GM23338 (cell line): Measurements from ENCODE around the gene KCNMB2. TPM values are rescaled to one million over a fixed set of nuclear protein-coding genes. Genes with fewer than 3 reads are reported as not detected.

Experiments
- ATAC-seq: fragments of 200-7000 bp; cut with Tn5 transposase; 3 replicates; pipeline ENCODE4 v1.9.1; 2020
- DNase-seq: peaks from one replicate; pipeline ENCODE4 v3.0.0-alpha.2; 2015; ENCODE audit warnings: low spot score
- H2AFZ ChIP-seq: fragments of 200-600 bp; sonication (generic); 2 replicates; pipeline ENCODE4 v1.8.0; 2016; ENCODE audit warnings: antibody characterized with exemption, mild to moderate bottlenecking, moderate library complexity
- H3F3A ChIP-seq: fragments of 200-600 bp; sonication (generic); replicated peaks from 2 replicates; pipeline ENCODE4 v1.8.0; 2017; ENCODE audit warnings: antibody characterized with exemption, mixed run types, low read depth
- H3K27ac ChIP-seq: fragments of 200-600 bp; sonication (generic); 2 replicates; pipeline ENCODE4 v1.6.1; 2016; ENCODE audit warnings: low read depth
- H3K27me3 ChIP-seq: fragments of 200-600 bp; sonication (generic); 2 replicates; pipeline ENCODE4 v1.8.0; 2016; ENCODE audit warnings: mild to moderate bottlenecking, mixed run types, moderate library complexity; ENCODE audit not compliant: insufficient read depth
- H3K36me3 ChIP-seq: fragments of 200-600 bp; sonication (generic); 2 replicates; pipeline ENCODE4 v1.8.0; 2016; ENCODE audit warnings: mild to moderate bottlenecking; ENCODE audit not compliant: insufficient read depth
- H3K4me1 ChIP-seq: fragments of 200-600 bp; sonication (generic); 2 replicates; pipeline ENCODE4 v1.8.0; 2016; ENCODE audit warnings: mild to moderate bottlenecking, moderate library complexity; ENCODE audit not compliant: insufficient read depth
- H3K4me2 ChIP-seq: fragments of 200-600 bp; sonication (generic); 2 replicates; pipeline ENCODE4 v1.7.1; 2017; ENCODE audit warnings: mixed run types
- H3K4me3 ChIP-seq: fragments of 200-600 bp; sonication (generic); 2 replicates; pipeline ENCODE4 v1.6.1; 2016; ENCODE audit warnings: mixed run types
- H3K79me2 ChIP-seq: fragments of 200-600 bp; sonication (generic); replicated peaks from 2 replicates; pipeline ENCODE4 v1.8.0; 2017; ENCODE audit warnings: mild to moderate bottlenecking; ENCODE audit not compliant: insufficient read depth
- H3K9me2 ChIP-seq: fragments of 200-600 bp; sonication (generic); 2 replicates; pipeline ENCODE4 v1.8.0; 2017; ENCODE audit not compliant: insufficient read depth
- H4K20me1 ChIP-seq: fragments of 200-600 bp; sonication (generic); replicated peaks from 2 replicates; pipeline ENCODE4 v1.8.0; 2017; ENCODE audit warnings: mild to moderate bottlenecking; ENCODE audit not compliant: insufficient read depth
- H3K27ac Mint-ChIP-seq: 2 replicates; pipeline ENCODE4 v1.8.0; 2020; ENCODE audit warnings: inconsistent platforms, mild to moderate bottlenecking, moderate library complexity, mixed read lengths
- H3K27me3 Mint-ChIP-seq: 3 replicates; pipeline ENCODE4 v1.8.0; 2022; ENCODE audit warnings: low read depth, mild to moderate bottlenecking, moderate library complexity, mixed read lengths, inconsistent platforms; ENCODE audit not compliant: insufficient read depth, poor library complexity
- H3K36me3 Mint-ChIP-seq: 3 replicates; pipeline ENCODE4 v1.8.0; 2021; ENCODE audit warnings: low read depth, mild to moderate bottlenecking, inconsistent platforms, moderate library complexity, mixed read lengths
- H3K4me1 Mint-ChIP-seq: 3 replicates; pipeline ENCODE4 v1.8.0; 2020; ENCODE audit warnings: mild to moderate bottlenecking, inconsistent platforms, mixed read lengths
- H3K4me3 Mint-ChIP-seq: 3 replicates; pipeline ENCODE4 v1.8.0; 2021; ENCODE audit warnings: moderate library complexity, mild to moderate bottlenecking, inconsistent platforms, mixed read lengths
- H3K9me3 Mint-ChIP-seq: 3 replicates; pipeline ENCODE4 v1.8.0; 2020; ENCODE audit warnings: moderate library complexity, mild to moderate bottlenecking, inconsistent platforms, mixed read lengths
- CREB1 ChIP-seq: fragments of 250-450 bp; sonication (Bioruptor Pico); IDR thresholded peaks from 2 replicates; pipeline ENCODE4 v1.5.0; 2020; ENCODE audit warnings: low read depth, mild to moderate bottlenecking, moderate library complexity
- CTCF ChIP-seq, 2 experiments: fragments of 200-600 bp in 1 of 2; sonication (generic) in 1 of 2; conservative IDR thresholded peaks; 2 replicates each; pipeline versions ENCODE4 v1.5.1 to v1.6.1; 2016 to 2017; ENCODE audit warnings: antibody characterized with exemption in 2 of 2, low read depth in 2 of 2, mild to moderate bottlenecking in 2 of 2, moderate library complexity in 1 of 2
- ETS1 ChIP-seq: IDR thresholded peaks from 2 replicates; pipeline ENCODE4 v1.6.1; 2016; ENCODE audit warnings: antibody characterized with exemption
- EZH2 ChIP-seq: fragments of 200-600 bp; sonication (generic); IDR thresholded peaks from one replicate; pipeline ENCODE4 v1.8.0; 2017; ENCODE audit warnings: antibody characterized with exemption, mild to moderate bottlenecking, low read depth; ENCODE audit not compliant: unreplicated experiment
- JUNB ChIP-seq: IDR thresholded peaks from one replicate; pipeline ENCODE4 v1.6.1; 2016; ENCODE audit warnings: antibody characterized with exemption; ENCODE audit not compliant: unreplicated experiment
- NANOG ChIP-seq: IDR thresholded peaks from 2 replicates; pipeline ENCODE4 v1.6.1; 2016; ENCODE audit warnings: antibody characterized with exemption, borderline replicate concordance
- REST ChIP-seq: IDR thresholded peaks from one replicate; pipeline ENCODE4 v1.6.1; 2018; ENCODE audit warnings: antibody characterized with exemption; ENCODE audit not compliant: unreplicated experiment
- ZNF114 ChIP-seq: fragments of 250-450 bp; sonication (Bioruptor Pico); IDR thresholded peaks from 2 replicates; pipeline ENCODE4 v1.5.0; 2020; ENCODE audit warnings: mild to moderate bottlenecking, moderate library complexity
- ZNF331 ChIP-seq: fragments of 250-450 bp; sonication (Bioruptor Pico); IDR thresholded peaks from 2 replicates; pipeline ENCODE4 v1.5.0; 2020; ENCODE audit warnings: low read depth, mild to moderate bottlenecking, moderate library complexity
- polyA plus RNA-seq: library from polyadenylated mRNA; unstranded; fragments of >200 nt; fragmentation: Nextera tagmentation; extraction: Ambion mirVana; gene quantifications from 2 replicates; pipeline ENCODE4 v1.2.1, GENCODE V29; 2016
- total RNA-seq: library from RNA; depleted of rRNA; stranded (reverse); fragments of >200 nt; shearing (Covaris generic); gene quantifications from 2 replicates; pipeline ENCODE4 v1.2.3, GENCODE V29; 2014

Gene KCNMB2
- total and polyA plus RNA-seq, 2 experiments from 2014 or later = 0.53 TPM; not detected in 1

- Histone ChIP-seq H3K27ac (no peak overlapping the region), H3K27me3 (no peaks in the 10 kb centered on the region), H3K4me3 (no peak overlapping the region), H3K4me1 (no peaks in the 10 kb centered on the region), H3F3A (no peaks in the 10 kb centered on the region), H3K9me2 (0 out of 2 replicates have a peak, but pooled peaks cover 4% of the 10 kb centered on the region), H3K36me3 (no peaks in the 10 kb centered on the region), H4K20me1 (no peaks in the 10 kb centered on the region), H3K4me2 (no peak overlapping the region), H3K79me2 (no peaks in the 10 kb centered on the region), H2AFZ (peak overlapping the region; percentile 43; the same call in 1 of the 2 replicates)
- Mint-ChIP-seq H3K4me3 (no peak overlapping the region), H3K27ac (no peak overlapping the region), H3K27me3 (no peaks in the 10 kb centered on the region), H3K9me3 (no peaks in the 10 kb centered on the region), H3K4me1 (no peaks in the 10 kb centered on the region), H3K36me3 (no peaks in the 10 kb centered on the region)
- ATAC-seq = no peak
- no peak for TF ChIP-seq NANOG
- TF ChIP-seq CTCF (conservative IDR thresholded peaks at IDR 0.05; ENCODE audit: low read depth in 2 of 2) = no peak
- TF ChIP-seq ZNF331 (CRISPR knock-in tag) = no peak
- TF ChIP-seq ZNF114 (CRISPR knock-in tag) = no peak
- no peak for TF ChIP-seq JUNB
- TF ChIP-seq REST = no peak
- no peak for TF ChIP-seq CREB1 (CRISPR knock-in tag)
- DNase-seq = no peak
Observed at GRCh38 chr3:178512647-178513046, 23.6 kb upstream of the KCNMB2 start.

- H4K20me1 ChIP-seq = no peaks in the 10 kb centered on the region
- H3K4me1 Mint-ChIP-seq = no peaks in the 10 kb centered on the region
- no peak overlapping the region for H3K27ac ChIP-seq
- ATAC-seq (no peak), DNase-seq (no peak)
- 0 out of 2 replicates have a peak, but pooled peaks cover 4% of the 10 kb centered on the region for H3K9me2 ChIP-seq
- H3K79me2 ChIP-seq = no peaks in the 10 kb centered on the region
- H3F3A ChIP-seq = no peaks in the 10 kb centered on the region
- no peaks in the 10 kb centered on the region for H3K36me3 Mint-ChIP-seq
- no peaks in the 10 kb centered on the region for H3K4me1 ChIP-seq
- no peaks in the 10 kb centered on the region for H3K27me3 ChIP-seq
- no peak overlapping the region for H3K4me3 ChIP-seq
- no peak overlapping the region for H3K27ac Mint-ChIP-seq
- no peaks in the 10 kb centered on the region for H3K36me3 ChIP-seq
- H3K4me2 ChIP-seq = no peak overlapping the region
- no peaks in the 10 kb centered on the region for H3K9me3 Mint-ChIP-seq
- peak overlapping the region; percentile 63 for H2AFZ ChIP-seq
- no peaks in the 10 kb centered on the region for H3K27me3 Mint-ChIP-seq
- no peak overlapping the region for H3K4me3 Mint-ChIP-seq
- TF ChIP-seq ZNF331 (CRISPR knock-in tag) (no peak), REST (no peak), ZNF114 (CRISPR knock-in tag) (no peak), CTCF (conservative IDR thresholded peaks at IDR 0.05; ENCODE audit: low read depth in 2 of 2) (no peak), JUNB (no peak), ETS1 (no peak), EZH2 (no peak)
Observed at GRCh38 chr3:178513546-178514380, 22.5 kb upstream of the KCNMB2 start.
